Measurements from ENCODE around the gene SDS. TPM values are rescaled to one million over a fixed set of nuclear protein-coding genes. Genes with fewer than 3 reads are reported as not detected.

SDS gene
- total and polyA plus RNA-seq, 2 experiments from 2014 or later, result not detected

DNA sequence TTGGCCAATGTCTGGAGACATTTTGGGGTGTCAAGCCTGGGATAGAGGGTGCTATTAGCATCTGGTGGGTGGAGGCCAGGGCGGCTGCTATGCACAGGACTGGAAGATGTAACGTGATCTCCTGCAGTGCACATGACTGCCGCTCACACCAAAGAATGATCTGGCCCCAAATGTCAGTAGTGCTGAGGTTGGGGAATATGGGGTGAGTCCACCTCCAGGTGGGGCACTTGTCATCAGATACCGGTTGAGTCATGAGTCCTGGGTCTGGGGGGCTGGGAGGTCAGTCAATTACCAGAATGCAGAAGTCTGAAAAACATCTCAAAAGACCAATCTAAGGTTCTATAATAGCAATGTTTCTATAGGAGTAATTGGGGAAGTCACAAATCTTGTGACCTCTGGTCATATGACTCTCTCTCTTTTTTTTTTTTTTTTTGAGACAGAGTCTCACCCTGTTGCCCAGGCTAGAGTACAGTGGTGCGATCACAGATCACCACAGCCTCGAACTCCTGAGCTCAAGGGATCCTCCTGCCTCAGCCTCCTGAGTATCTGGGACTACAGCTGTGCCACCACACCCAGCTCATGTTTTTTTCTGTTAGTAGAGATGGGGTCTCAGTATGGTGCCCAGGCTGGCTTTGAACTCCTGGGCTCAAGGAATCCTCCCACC lies 12.5 kb upstream of the SDS start:
- Histone ChIP-seq H3F3A (ENCODE audit: insufficient read depth) (no peaks in the 10 kb centered on the region), H3K4me1 (ENCODE audit: insufficient read depth) (no peaks in the 10 kb centered on the region), H3K36me3 (ENCODE audit: low read depth) (no peaks in the 10 kb centered on the region), H3K4me2 (ENCODE audit: unreplicated experiment) (no peak overlapping the region), H3K79me2 (ENCODE audit: insufficient read depth) (no peaks in the 10 kb centered on the region), H3K9me3 (ENCODE audit: low read depth) (no peaks in the 10 kb centered on the region), H3K27me3 (replicated peaks; ENCODE audit: insufficient read depth) (no peaks in the 10 kb centered on the region), H4K20me1 (ENCODE audit: insufficient read depth) (no peaks in the 10 kb centered on the region), H2AFZ (no peak overlapping the region), H3K4me3 (no peak overlapping the region), H3K27ac (no peak overlapping the region), H3K9me2 (ENCODE audit: insufficient read depth) (no peaks in the 10 kb centered on the region), H3K9ac (no peak overlapping the region)
- TF ChIP-seq EZH2 (IDR thresholded peaks at IDR 0.05; ENCODE audit: insufficient read depth, poor library complexity, severe bottlenecking) (no peak), EZH2phosphoT487 (IDR thresholded peaks at IDR 0.05; ENCODE audit: insufficient read depth, low read depth) (no peak)
- peak; percentile 10 for DNase-seq
- in situ Hi-C loops (cut with MboI), result no loop called here
- 28 to 38% methylated on average over 6 of the region's 6 CpGs for WGBS, 2 experiments (ENCODE audit: low coverage in 1 of 2, low lambda C conversion rate in 2 of 2, missing lambda C conversion rate in 2 of 2)

DNA sequence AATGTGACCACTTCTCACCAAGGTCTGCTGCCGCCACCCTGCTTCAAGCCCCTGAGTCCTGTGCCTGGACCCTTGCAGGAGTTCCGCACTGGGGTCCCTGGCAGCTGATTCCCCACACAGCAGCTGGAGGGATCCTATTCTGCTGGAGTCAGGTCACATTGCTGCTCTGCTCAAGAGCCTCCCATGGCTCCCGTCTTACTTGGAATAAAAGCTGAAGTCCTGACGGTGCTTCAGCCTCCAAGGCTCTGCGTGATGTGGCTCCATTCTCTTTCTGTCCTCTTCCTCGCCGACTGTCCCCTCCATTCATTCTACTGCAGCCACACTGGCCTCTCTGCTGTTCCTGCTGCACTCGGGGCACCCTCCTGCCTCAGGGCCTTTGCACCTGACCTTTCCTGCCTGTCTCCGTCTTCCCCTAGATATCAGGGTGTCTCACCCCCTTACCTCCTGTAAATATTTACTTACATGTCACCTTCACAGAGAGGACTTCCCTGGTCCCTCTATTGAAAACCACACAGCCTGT lies 10.9 kb upstream of the SDS start:
- no peaks in the 10 kb centered on the region for H4K20me1 ChIP-seq (ENCODE audit: insufficient read depth)
- no peaks in the 10 kb centered on the region for H3K9me3 ChIP-seq (ENCODE audit: low read depth)
- H3K4me1 ChIP-seq (ENCODE audit: insufficient read depth), result no peaks in the 10 kb centered on the region
- 83 to 85% methylated on average over 9 of the region's 9 CpGs for WGBS, 2 experiments (ENCODE audit: low coverage in 1 of 2, low lambda C conversion rate in 2 of 2, missing lambda C conversion rate in 2 of 2)
- H3K4me3 ChIP-seq, result no peak overlapping the region
- H2AFZ ChIP-seq, result no peak overlapping the region
- no peak overlapping the region for H3K27ac ChIP-seq
- no peaks in the 10 kb centered on the region for H3K79me2 ChIP-seq (ENCODE audit: insufficient read depth)
- in situ Hi-C loops (cut with MboI), result no loop called here
- H3F3A ChIP-seq (ENCODE audit: insufficient read depth), result no peaks in the 10 kb centered on the region
- H3K36me3 ChIP-seq (ENCODE audit: low read depth), result no peaks in the 10 kb centered on the region
- no peak for DNase-seq
- no peak for TF ChIP-seq EZH2 (IDR thresholded peaks at IDR 0.05; ENCODE audit: insufficient read depth, poor library complexity, severe bottlenecking)
- TF ChIP-seq EZH2phosphoT487 (IDR thresholded peaks at IDR 0.05; ENCODE audit: insufficient read depth, low read depth), result no peak
- no peak overlapping the region for H3K4me2 ChIP-seq (ENCODE audit: unreplicated experiment)
- no peaks in the 10 kb centered on the region for H3K9me2 ChIP-seq (ENCODE audit: insufficient read depth)
- H3K27me3 ChIP-seq (replicated peaks; ENCODE audit: insufficient read depth), result no peaks in the 10 kb centered on the region
- no peak overlapping the region for H3K9ac ChIP-seq

DNA sequence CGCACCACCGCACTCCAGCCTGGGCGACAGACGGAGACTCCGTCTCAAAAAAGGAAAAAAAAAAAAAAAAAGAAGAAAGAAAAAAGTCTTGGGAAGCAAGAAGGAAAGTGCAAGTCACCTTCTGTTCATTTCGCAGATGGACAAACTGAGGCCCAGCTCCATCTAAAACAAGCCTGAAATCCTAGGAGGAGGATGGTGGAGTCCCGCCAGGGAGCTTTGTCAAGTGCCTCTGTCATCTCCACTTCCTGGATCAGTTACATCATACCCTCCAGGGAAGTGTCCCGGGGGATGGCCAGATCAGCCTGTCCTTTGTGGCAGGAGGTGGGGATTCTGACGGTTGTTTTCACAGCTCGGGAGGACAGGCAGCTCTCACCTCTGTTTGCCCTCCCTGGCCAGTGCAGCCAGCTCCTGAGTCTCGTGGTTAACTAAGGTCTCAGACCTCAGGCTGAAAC lies 9.8 kb upstream of the SDS start:
- Histone ChIP-seq H3K79me2 (ENCODE audit: insufficient read depth) (no peaks in the 10 kb centered on the region), H2AFZ (no peak overlapping the region), H4K20me1 (ENCODE audit: insufficient read depth) (no peaks in the 10 kb centered on the region), H3K9ac (no peak overlapping the region), H3K4me1 (ENCODE audit: insufficient read depth) (no peaks in the 10 kb centered on the region), H3K4me3 (no peak overlapping the region), H3K27me3 (replicated peaks; ENCODE audit: insufficient read depth) (no peaks in the 10 kb centered on the region), H3K9me3 (ENCODE audit: low read depth) (no peaks in the 10 kb centered on the region), H3K9me2 (ENCODE audit: insufficient read depth) (no peaks in the 10 kb centered on the region), H3K4me2 (ENCODE audit: unreplicated experiment) (no peak overlapping the region), H3K27ac (no peak overlapping the region), H3F3A (ENCODE audit: insufficient read depth) (peaks cover 4% of the 10 kb centered on the region; the same call in 1 of the 2 replicates), H3K36me3 (ENCODE audit: low read depth) (no peaks in the 10 kb centered on the region)
- in situ Hi-C loops (cut with MboI), result no loop called here
- TF ChIP-seq EZH2 (IDR thresholded peaks at IDR 0.05; ENCODE audit: insufficient read depth, poor library complexity, severe bottlenecking) (no peak), EZH2phosphoT487 (IDR thresholded peaks at IDR 0.05; ENCODE audit: insufficient read depth, low read depth) (no peak)
- 49 to 65% methylated on average over 9 to 11 of the region's 11 CpGs for whole genome bisulfite sequencing, 2 experiments (ENCODE audit: low coverage in 1 of 2, low lambda C conversion rate in 2 of 2, missing lambda C conversion rate in 2 of 2)
- DNase-seq, result peak; percentile 45

DNA sequence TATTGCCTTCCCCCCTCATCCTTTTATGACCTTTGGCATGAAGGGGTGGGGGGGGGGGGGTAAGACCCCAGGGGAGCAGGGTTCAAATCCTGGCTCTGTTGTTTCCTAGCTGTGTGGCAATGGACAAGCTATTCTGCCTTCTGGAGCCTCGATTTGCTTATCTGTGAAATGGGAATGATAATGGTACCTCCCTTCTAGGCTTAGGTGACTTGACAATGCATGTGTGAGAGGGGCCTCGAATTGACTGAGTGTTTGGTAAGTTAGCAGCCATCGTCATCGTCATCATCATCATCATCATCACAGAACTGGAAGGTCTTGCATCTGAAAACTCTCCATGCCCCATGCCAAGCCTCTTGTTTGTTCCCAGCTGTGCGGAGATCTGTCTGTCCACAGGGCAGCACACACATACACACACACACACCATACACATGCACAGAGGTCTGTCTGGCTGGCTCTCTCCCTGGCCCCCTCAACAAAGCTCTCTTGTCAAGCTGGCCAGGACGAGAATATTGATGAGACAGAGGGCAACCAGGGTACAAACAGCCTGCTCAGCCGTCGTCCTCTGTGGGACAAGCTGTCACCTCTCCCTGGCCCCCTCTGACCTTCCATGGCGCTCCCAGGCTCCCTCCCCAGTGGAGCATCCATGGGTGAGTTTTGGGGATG lies 5.9 kb upstream of the SDS start:
- H3K9me3 ChIP-seq (ENCODE audit: low read depth), result no peaks in the 10 kb centered on the region
- H4K20me1 ChIP-seq (ENCODE audit: insufficient read depth), result no peaks in the 10 kb centered on the region
- peaks cover 9% of the 10 kb centered on the region; the same call in 1 of the 2 replicates for H3F3A ChIP-seq (ENCODE audit: insufficient read depth)
- H3K79me2 ChIP-seq (ENCODE audit: insufficient read depth), result no peaks in the 10 kb centered on the region
- H3K9ac ChIP-seq, result no peak overlapping the region
- H3K9me2 ChIP-seq (ENCODE audit: insufficient read depth), result no peaks in the 10 kb centered on the region
- H3K4me2 ChIP-seq (ENCODE audit: unreplicated experiment), result no peak overlapping the region
- in situ Hi-C loops (cut with MboI), result no loop called here
- H2AFZ ChIP-seq, result no peak overlapping the region
- no peak overlapping the region for H3K27ac ChIP-seq
- no peak for DNase-seq
- no peaks in the 10 kb centered on the region for H3K36me3 ChIP-seq (ENCODE audit: low read depth)
- no peaks in the 10 kb centered on the region for H3K27me3 ChIP-seq (replicated peaks; ENCODE audit: insufficient read depth)
- H3K4me1 ChIP-seq (ENCODE audit: insufficient read depth), result no peaks in the 10 kb centered on the region
- 53 to 55% methylated on average over 8 to 9 of the region's 9 CpGs for WGBS, 2 experiments (ENCODE audit: low coverage in 1 of 2, low lambda C conversion rate in 2 of 2, missing lambda C conversion rate in 2 of 2)
- H3K4me3 ChIP-seq, result no peak overlapping the region
- no peak for TF ChIP-seq EZH2phosphoT487 (IDR thresholded peaks at IDR 0.05; ENCODE audit: insufficient read depth, low read depth)
- no peak for TF ChIP-seq EZH2 (IDR thresholded peaks at IDR 0.05; ENCODE audit: insufficient read depth, poor library complexity, severe bottlenecking)
